ENCODE data around the gene TMA7.

GRCh38 chr3:48436477-48436787 lies 3.6 kb upstream of the TMA7 start:
- TF ChIP-seq, protein P1, sequence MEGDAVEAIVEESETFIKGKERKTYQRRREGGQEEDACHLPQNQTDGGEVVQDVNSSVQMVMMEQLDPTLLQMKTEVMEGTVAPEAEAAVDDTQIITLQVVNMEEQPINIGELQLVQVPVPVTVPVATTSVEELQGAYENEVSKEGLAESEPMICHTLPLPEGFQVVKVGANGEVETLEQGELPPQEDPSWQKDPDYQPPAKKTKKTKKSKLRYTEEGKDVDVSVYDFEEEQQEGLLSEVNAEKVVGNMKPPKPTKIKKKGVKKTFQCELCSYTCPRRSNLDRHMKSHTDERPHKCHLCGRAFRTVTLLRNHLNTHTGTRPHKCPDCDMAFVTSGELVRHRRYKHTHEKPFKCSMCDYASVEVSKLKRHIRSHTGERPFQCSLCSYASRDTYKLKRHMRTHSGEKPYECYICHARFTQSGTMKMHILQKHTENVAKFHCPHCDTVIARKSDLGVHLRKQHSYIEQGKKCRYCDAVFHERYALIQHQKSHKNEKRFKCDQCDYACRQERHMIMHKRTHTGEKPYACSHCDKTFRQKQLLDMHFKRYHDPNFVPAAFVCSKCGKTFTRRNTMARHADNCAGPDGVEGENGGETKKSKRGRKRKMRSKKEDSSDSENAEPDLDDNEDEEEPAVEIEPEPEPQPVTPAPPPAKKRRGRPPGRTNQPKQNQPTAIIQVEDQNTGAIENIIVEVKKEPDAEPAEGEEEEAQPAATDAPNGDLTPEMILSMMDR (IDR thresholded peaks at IDR 0.05) = no peak
- TF ChIP-seq POLR2A (IDR thresholded peaks at IDR 0.05) = no peak

All from uterus (tissue), 2 donors.